HUDEP-2 (cell line): Measurements from ENCODE around the gene HMCN1.
A peak's percentile ranks its signal among the peaks of the same experiment; 100 is the strongest.

Source experiments
- DNase-seq, 76 experiments: peaks; one replicate each; lab custom pipeline; 2025; ENCODE audit not compliant: unreplicated experiment in 76 of 76; lab: John Stamatoyannopoulos, UW

Gene HMCN1

GRCh38 chr1:185733818-185734735 is at the start of gene HMCN1:
Gene HMCN1 (plus strand): TSS chr1:185734391. CDS start chr1:185734780, 389 bp downstream.
- peak in 16 of 76 experiments; percentile 1 to 28 (median 11) for DNase-seq

DNA sequence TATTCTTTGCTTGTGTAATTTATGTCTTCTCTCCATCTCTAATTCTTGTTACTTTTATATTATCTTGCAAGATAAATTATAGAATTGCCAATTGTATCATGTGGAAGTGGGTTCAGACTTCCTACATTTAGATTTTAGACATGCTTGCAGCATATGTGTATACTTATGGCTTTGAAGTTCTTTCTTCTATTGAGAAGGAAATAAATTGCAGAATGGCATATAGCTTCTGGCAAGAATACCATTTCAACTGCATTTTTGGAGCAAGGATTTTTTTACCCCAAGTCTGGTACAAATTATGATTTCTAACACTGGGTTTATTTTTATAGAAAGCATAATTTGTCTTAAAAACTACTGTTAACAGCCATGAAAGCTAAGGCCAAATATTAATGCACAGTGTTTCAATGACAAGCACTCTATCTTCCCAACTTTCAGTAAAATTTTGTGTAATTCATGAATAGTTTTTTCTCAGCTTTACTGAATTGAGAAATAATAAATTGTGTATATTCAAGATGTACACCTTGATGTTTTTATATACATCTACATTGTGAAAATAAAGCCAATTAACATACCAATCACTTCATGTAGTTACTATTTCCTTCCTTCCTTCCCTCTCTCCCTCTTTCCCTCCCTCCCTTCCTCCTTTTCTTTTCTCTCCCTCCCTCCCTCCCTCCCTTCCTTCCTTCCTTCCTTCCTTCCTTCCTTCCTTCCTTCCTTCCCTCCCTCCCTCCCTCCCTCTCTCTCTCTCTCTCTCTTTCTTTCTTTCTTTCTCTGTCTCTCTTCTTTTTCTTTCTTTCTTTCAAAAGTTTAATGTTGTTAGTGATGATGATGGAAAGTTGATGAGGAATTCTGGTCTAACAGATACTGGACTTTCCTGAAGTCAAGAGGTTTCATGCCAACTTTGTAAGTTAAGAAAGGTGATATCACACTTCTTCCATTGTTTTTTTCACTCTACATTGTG is 47.1 kb upstream of the HMCN1 start:
- no peak for DNase-seq

- no peak for DNase-seq
Measured at GRCh38 chr1:185690527-185690926, 43.7 kb upstream of the HMCN1 start.

DNA sequence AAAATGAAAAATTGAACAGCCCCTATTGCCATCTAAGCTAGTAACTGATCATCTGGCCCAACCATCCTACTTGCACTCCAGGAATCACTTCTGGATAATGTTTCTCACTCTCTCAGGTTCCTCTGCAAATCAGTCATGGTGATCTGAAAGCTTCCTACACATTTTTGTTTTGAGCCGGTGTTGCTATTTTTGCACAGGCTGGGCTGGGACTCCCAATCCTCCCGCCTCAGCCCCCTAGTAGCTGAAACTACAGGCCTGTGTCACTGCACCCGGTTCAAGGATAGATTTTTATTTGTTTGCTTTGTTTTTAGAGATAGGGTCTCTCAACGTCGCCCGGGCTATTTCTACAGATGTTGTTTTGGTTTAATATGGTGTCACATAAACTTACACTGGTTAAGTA is 40.5 kb upstream of the HMCN1 start:
- no peak for DNase-seq

GRCh38 chr1:185694081-185694480 is 40.1 kb upstream of the HMCN1 start:
- DNase-seq, result no peak

DNA sequence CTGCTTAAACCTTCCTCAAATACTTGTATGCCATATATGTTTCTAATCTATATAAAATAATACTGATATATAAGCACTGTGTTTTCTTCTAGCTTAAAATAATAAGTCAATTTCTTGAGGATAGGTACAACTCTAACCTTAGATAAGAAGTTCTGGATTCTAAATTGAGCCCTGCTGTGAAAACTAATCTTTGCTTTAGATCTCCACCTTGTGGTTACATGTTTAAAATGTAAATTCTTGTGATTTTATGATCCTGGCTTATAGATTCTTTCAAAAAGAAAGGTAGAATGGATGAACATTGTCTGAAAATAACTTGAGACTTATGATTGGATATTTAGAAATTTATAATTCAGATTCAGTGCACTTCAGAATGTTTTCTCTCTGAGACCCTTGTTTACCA is 38.9 kb upstream of the HMCN1 start:
- DNase-seq, result no peak

- DNase-seq, result no peak
Measured at GRCh38 chr1:185696422-185697150, 37.6 kb upstream of the HMCN1 start.

GRCh38 chr1:185699874-185700273 is 34.3 kb upstream of the HMCN1 start:
- no peak for DNase-seq

DNA sequence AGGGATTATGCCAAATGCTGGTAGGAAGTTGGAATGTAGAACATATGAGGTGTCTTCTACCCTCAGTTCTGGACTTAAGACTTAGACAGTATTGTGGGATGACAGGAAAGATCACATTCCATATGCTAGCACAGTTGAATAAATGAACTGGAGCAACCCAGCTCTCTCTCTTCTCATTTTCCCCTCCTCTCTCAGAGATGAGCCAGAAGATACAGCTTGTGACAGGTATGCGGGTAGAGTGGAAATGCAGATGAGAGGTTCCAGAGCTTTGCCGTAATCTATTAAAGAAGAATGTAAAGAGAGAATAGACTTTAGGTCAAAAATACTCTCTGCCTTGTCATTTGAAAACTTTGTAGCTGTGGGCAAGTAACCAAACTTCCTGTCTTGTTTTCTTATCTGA is 32.5 kb upstream of the HMCN1 start:
- DNase-seq, result no peak

GRCh38 chr1:185704181-185704580 is 30.0 kb upstream of the HMCN1 start:
- no peak for DNase-seq

DNA sequence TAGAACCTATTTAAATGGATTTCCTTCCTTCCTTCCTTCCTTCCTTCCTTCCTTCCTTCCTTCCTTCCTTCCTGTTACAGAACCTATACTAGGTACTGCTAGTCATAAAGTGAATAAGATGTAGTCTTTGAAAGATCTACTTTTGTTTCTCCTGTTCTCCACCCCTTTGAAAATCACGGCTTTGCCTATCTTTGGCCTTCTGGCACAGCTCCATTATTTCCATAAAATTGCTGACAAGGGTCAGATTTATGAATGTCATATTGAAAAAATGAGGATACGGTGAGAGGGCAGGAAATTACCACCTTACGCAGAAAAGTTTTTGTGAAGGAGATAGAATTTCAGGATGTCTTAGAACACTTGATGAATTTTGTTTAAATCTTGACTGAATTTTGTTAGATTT is 18.1 kb upstream of the HMCN1 start:
- no peak for DNase-seq

- DNase-seq, result no peak
Measured at GRCh38 chr1:185719021-185719420, 15.2 kb upstream of the HMCN1 start.

GRCh38 chr1:185720633-185721272 is 13.4 kb upstream of the HMCN1 start:
- DNase-seq, result peak in 1 of 76 experiments; percentile 0

DNA sequence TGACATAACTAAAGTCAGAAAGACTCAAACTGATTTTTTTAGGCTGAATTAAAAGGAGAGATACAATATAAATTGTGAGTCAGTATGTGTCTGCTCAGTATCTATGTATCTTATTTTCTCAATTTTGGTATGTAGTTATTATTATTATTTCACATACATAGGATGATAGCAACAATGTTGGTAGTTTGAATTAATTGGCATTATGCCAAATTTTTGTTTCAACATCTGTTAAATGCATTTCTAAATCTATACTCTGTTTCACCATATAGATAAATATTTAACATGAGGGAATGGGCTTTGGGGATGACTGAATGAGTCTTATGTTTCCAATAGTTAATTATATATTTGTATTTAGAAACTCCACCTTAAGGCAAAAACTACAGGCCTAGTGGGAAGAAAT is 12.6 kb upstream of the HMCN1 start:
- no peak for DNase-seq

DNA sequence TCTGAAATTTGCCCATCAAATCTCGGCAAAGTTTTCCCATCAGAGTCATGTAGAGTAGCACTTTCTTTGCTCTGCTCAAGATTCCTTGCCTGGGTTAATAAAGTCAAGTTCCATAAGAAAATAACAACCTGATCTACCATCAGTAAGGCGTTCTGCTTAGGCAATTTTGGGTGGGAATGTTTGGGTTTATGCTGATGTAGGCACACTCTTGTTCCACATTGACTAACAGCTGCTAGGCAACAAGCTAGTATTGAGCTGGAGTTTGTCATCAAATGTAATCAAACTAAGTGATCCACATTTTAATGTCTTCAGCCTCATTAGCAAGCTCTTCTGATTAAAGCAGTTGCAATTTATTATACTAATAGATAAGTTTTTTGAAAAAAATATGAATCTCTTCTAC is 12.1 kb upstream of the HMCN1 start:
- DNase-seq, result no peak

GRCh38 chr1:185727726-185728125 is 6.5 kb upstream of the HMCN1 start:
- no peak for DNase-seq

- DNase-seq, result no peak
Measured at GRCh38 chr1:185731446-185731845, 2.7 kb upstream of the HMCN1 start.

DNA sequence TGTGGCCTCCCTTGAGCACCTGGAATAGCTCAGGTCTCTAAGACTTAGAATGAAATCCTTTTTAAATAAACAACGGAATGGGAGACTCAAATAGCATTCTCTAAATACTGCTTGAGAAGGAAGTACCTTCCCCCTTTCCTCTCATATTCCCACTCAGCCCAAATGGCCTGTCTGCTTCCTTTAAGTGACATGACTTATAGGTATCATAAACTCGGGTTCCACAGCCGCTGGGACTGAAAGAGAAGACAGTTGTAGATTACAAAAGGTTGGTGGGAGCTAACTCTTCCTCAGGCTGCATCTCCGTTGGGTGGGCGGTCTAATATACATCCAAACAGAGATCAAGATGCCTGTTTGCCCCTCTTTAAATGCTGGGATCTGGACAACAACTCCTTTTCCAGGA is 1.2 kb upstream of the HMCN1 start:
- no peak for DNase-seq

GRCh38 chr1:185734929-185735700 is 924 bp downstream of the HMCN1 start:
- DNase-seq, result no peak

DNA sequence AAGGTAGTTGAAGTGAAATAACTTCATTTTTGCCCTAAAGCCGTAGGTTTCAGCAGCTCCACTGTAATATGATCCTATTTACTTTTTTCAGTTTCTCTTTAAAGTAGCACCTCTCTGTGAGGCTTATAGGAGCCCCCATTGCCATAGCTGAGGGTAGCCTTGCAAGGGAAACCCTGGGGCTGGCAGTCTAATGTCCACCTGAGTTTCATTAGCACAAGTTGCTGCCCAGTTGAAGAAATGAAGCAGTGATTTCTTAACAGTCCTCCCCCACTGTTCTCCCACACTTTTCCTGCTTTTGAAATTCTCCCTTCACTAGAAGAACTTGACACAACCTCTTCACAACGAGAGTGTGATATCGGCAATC is 1.5 kb downstream of the HMCN1 start:
- DNase-seq, result no peak
